Sciatic nerve (tissue), 2 donors: ENCODE measurements around the gene PSMC2. TPM values are rescaled to one million over a fixed set of nuclear protein-coding genes. Genes with fewer than 3 reads are reported as not detected.
"Not testable (repeated sequence)": the region's sequence is repeated elsewhere in the genome, so short reads cannot be mapped to it uniquely, and the experiment has no call there.

Experiments
- ATAC-seq: fragments of 200-7000 bp; cut with Tn5 transposase; one replicate; pipeline ENCODE4 v1.9.1; 2020; ENCODE audit warnings: mild to moderate bottlenecking, moderate library complexity
- DNase-seq: peaks from one replicate; pipeline ENCODE4 v3.0.0-alpha.2; 2020; ENCODE audit warnings: low spot score
- intact Hi-C: fragments of 100-400 bp; cut with DNase I; formaldehyde crosslinking; loops from one replicate; pipeline ENCODE4 v1.14.2; 2022
- total RNA-seq: library from RNA; stranded (reverse); fragmentation: NEBNext Ultra II Directional; extraction: Animal tissue kit (Norgen Biotek cat#: 25700); gene quantifications from one replicate; pipeline ENCODE4 v1.2.1, GENCODE V29; 2021
- donor health status: DM: no; HTN: no; CAD: no.
- donor health status: DM: no; HTN: no; CAD: no.

Gene PSMC2
- total RNA-seq, 1 donor from 2014 or later, result 86.3 TPM

DNA sequence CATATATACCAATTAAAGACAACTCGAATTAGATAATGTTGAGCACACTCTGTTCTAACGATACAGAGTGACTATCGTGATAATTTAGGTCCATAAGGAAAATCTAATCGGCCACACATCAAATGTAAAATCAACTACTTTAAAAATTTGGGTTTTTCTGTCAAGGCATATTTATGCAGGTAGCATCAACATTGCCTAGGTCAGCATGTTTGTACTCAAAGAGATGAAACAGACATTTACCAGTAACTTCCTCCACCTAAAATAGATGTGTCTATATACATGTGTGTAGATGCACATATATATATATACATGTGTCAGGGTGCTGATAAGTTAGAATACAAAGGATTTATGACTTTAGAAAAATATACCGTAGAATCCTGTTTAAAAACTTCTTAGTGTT, 22.0 kb downstream of the PSMC2 start:
- DNase-seq, result no peak
- no peak for ATAC-seq
- intact Hi-C loops, result no loop called here

DNA sequence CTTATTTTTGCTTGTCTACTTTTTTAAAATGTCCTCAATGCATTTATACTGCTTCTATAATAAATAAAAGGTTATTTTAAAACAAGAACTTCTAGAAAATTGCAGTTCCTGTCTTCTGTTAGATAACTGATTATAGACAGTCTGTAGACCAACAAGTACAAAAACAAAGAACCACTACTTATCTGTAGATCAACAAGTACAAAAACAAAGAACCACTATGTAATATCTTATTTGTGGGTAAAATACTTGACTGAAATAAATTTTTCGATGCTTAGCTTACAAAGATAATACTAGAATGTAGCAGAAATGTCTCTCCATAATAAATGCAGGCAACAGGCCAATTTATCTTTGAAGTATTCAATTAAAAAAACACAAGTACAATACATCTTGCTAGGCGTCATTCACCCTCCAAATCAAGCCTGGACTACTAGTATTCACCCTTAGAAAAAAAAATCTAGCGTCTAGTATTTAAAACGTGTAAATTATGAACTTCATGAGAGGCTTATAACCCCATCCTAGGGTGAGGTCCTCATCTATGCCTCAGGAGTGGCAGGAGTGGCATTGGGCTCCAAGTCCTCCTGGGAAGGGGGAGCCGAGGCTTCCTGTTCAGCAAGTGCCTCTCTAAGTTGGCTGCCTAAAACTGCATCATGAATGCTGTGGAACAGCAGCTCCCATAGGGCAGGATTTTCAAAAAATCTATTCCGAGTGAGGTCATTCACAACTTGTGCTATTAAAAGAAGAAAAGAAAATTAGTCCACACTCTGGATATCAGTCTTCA, 26.6 kb downstream of the PSMC2 start:
- intact Hi-C loops, result no loop called here

DNA sequence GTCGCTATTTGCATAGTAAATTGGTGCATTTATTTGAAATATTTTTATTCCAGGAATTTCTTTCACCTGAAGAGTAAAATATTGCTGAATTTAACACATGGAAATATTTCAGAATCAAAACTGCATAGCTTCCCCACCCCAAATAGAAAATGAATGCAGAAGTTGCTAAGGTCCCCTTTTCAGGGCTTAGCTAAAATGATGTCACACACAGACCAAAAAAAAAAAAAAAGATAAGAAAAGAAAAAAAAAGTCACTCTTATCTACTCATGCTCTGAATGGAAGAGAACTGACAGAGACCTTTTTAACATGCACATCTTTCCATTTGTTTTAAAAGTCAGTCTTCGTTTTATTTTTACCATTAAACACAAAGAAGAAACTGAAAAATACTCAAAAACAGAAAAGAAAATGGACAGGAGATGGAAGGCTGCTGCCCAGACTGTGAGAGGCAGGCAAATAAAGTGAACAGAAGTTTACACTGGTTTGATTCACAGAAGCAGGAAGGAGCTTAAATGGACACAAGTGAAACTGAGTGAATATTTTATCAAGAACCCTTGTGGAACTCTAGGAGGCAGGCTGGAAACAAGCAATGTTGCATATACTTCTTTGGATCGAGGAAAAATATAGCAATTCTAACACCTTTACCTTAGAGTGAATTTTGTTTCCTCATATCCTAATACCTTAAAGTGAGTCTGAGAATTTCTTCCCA, 32.0 kb downstream of the PSMC2 start:
- no peak for DNase-seq
- ATAC-seq, result no peak
- intact Hi-C loops, result no loop called here

More for the DNA sequence above, 26.6 kb downstream of the PSMC2 start:
- no peak for ATAC-seq
- DNase-seq, result no peak

DNA sequence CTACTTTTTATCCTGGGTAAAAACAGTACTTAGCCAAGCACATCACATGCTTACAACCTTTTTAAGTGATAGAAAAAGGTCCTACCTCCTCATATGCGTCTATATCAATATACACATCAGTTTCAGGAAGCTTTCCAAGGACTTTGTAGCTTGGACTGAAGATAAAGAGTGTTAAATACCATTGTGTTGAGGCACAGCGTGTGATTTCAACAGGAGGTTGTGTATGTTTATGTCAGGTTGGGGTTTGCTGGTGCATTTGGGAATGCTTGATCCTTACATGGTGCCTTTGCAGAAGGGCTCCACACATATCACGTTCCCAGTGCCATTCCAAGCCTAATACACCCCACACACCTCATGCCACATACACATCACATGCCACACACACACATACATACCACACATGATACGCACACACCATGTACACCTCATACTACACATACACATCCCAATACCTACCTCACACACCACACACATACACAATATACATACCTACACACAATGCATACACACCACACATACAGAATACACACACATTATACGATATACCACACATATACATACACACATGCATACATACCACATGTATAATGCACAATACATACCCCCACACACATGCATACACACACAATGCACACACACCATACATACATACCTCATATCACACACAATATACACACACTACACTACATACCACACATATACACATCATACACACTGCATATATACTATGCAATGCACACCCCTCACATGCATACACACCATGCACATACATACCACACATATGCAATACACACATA, 33.1 kb downstream of the PSMC2 start:
- ATAC-seq (no peak), DNase-seq (no peak)
- intact Hi-C loops, result no loop called here

DNA sequence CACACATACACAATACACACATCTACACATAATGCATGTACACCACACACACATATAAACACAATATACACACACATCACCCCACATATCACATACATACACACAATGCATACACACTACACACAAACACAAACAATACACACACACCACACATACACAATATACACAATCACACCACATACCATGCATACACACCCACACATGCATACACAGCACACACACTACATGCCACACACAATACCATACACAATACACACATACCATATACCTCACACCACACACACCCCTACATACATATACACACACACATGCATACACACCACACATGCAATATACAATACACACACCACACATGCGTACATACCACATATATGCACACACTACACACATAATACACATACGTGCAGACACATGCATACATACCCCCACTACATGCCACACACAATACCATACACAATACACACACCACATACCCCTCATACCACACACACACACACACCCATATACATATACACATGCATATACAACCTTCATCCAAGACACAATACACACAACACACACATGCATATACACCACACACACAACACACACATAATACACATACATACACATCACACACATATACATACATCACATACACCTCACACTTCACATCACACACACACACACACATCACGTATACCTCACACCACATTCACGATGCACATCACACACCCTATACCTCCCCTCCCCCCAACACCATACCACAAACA, 34.0 kb downstream of the PSMC2 start:
- intact Hi-C loops, result no loop called here
- DNase-seq (no peak), ATAC-seq (no peak)

DNA sequence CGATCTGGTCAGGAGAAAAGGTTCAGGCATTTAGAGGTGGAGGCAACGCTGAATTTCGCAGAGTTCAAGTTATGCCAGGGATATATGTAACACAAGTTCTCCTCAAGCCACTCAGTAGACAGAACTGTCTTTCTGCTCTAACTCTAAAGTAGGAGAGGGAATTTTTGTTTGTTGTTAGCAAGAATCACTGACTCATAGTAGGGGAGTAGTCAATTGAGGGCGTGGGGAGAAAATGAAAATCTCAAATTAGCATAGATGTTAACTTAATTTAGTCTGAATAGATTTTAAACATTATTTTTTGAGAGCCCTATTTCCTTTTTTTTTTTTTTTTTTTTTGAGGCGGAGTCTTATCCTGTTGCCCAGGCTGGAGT, 34.6 kb downstream of the PSMC2 start:
- DNase-seq, result no peak
- no peak for ATAC-seq
- intact Hi-C loops, result no loop called here

DNA sequence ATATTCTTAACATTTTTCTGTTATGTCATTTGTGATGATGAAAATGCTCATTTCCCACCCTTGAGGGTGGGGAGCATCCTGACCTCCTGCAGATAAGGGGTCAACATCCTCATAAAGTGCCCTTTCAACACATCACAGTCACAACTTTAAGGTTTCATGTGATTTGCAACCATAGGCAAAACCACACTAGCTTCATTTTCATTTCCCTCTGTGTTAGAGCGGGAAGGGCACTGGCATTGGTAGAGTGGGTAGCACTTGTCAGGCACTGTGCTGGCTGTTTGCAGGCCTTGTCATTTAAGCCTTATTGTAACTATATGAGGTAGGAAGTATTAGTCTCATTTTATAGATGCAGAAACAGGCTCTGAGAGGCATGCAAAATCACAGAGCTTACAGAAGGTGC, 39.8 kb downstream of the PSMC2 start:
- ATAC-seq (no peak), DNase-seq (no peak)
- intact Hi-C loops, result no loop called here

DNA sequence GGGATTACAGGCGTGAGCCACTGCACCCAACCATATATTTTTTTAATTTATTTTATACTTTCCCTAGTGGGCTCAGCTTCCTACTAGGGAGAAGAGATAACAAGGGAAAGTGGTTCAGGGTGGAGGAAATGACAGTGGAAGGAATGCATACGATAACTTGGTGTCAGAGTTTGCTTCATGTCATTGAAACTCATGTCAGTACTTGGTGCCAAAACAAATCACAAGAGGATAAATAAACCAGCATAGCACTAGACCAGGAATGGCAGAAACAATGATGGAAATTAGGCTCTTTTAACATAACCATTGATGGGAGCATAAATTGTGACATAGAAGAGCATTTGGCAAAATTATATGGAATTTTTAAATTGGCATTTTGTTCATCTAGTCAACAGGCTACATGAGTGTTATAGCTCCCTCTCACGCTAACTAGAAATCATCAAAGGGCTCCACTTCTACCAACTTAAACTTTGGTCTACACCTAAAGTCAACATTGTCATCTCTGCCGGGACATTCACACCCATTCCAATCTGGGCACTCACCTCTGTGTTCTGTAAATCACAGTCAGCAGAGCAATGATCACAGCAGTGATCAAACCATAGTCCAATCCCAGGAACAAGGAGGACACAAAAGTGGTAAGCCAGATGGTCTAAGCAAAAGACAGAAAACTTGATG, 41.2 kb downstream of the PSMC2 start:
- intact Hi-C loops, result no loop called here
- no peak for ATAC-seq
- DNase-seq, result no peak

DNA sequence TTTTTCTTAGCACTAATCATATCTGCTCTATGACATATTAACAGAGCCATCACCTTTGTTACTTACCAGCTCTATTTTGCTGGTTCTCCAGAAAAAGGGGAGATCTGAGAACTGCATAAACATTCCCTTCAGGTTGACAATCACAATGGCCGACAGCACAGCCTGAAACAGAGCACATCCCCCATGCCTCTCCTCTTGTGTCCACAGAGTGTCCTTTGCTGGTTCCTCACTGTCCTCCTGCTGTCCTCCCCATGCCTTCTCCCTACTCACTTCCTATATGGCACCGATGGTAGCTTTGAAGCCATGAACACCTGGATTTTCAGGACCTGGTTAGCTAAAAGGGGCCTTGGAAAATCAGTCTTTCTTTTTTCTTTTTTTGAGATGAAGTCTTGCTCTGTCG, 41.8 kb downstream of the PSMC2 start:
- intact Hi-C loops, result no loop called here
- DNase-seq (no peak), ATAC-seq (no peak)

DNA sequence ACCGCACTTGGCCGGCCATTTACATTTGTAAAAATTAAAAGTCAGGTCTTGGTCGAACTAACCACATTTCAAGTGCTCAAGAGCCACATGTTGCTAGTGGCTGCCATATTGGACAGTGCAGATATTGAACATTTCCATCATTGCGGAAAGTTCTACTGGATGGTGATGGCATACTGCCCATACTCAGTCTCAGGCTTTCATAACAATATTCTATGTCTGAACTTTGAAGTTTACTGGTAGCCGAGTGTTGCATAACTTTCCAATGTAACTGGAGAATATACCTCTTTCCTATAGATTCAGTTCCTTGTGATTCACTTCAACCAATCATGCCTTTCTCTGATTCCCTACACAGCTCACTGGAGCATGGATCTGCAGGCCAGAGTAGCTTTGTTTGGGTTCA, 43.7 kb downstream of the PSMC2 start:
- no peak for DNase-seq
- intact Hi-C loops, result no loop called here
- ATAC-seq, result no peak

DNA sequence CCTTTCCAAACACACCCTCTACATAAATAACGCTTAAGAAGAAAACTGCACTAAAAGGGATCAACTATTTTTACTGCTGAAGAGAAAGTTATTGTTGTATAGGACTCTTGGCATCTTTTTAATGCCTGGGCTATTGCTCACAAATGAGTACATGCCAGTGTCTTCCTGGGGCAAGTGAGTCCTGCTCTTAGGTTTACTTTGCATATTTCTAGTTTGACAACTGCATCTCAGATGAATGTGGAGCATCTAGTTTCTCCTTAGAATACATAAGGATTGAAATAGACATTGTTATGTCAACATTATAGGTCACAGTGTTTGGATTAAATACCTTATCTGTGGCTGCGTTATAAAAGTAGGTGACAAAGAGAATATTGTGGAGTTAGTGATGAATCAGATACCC, 44.5 kb downstream of the PSMC2 start:
- DNase-seq (no peak), ATAC-seq (no peak)
- intact Hi-C loops, result no loop called here

DNA sequence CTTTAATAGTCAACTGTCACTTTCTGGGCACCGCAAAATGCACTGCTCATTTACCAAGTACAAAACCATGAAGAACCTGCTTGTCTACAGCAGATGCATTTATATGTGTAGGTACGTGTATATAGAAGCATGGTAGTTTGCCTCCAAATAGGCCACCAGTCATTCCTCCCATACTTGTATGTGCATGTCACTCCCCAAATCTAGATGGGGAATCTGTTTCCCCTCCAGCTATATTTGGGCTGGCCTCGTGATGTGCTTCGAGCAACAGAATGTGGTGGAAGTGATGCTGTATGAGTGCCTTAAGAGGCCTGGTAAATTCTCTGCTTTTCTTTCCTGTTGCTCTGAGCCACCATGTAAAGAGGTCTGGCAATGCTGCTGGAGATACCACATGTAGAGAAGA, 47.1 kb downstream of the PSMC2 start:
- intact Hi-C loops, result no loop called here
- DNase-seq (no peak), ATAC-seq (no peak)

DNA sequence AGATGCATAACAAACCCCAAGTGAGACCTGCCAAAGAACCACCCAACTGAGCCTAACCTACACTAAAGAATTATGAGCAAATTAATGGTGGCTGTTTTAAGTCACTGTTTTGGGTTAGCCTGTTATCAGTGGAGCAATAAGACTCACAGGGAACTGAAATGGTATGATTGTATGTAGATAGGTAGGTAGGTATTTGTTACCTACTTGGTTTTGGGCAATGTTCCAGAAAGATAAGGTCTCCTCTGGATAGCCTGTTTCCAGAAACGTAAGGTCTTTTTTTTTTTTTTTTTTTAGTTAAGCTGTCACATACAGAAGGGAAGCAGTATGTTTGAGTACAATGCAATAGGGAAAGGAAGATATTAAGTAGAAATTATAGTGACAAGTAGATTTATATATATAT, 47.6 kb downstream of the PSMC2 start:
- ATAC-seq (no peak), DNase-seq (no peak)
- intact Hi-C loops, result no loop called here

DNA sequence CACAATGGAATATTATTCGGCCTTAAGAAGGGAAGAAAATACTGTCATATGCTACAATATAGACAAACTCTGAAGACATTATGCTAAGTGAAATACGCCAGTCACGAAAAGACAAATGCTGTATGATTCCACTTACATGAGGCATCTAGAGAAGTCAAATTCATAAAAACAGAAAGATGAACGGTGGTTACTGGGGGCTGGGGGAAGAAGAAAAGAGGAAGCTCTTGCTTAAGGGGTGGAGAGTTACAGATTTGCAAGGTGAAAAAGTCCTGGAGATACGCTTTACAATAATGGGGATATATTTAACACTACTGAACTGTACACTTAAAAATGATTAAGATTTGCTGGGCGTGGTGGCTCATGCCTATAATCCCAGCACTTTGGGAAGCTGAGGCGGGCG, 49.0 kb downstream of the PSMC2 start:
- ATAC-seq (no peak), DNase-seq (no peak)
- intact Hi-C loops, result no loop called here

DNA sequence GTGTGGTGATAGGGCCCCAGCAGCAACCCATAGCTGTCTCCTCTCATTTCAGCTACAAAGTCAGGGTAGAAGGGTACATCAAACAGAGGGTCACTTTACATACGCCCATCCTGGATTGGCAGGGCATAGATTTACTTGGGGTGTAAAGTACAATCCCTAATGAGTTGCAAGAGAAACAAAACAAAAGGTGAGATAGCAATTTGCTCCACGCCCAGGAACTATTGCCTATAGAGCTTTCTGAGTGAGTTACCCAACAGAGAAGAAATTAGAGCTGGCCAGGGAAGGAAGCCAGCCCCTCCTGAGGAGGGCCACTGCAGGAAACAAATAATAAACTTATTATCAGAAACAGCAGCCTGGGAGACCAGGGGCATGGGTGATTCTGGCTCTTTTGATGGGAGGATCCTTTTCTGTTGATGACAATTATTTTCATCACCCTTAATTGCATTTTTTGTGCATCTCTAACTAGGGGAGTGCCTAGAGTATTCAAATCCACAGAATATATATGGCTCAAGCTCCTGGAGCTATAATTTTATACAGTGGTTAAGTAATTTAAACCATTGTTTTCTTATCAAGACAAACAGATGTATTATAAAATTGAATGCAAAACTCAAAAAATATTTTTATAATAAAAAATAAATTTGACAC, 51.2 kb downstream of the PSMC2 start:
- no peak for DNase-seq
- intact Hi-C loops, result no loop called here
- no peak for ATAC-seq

DNA sequence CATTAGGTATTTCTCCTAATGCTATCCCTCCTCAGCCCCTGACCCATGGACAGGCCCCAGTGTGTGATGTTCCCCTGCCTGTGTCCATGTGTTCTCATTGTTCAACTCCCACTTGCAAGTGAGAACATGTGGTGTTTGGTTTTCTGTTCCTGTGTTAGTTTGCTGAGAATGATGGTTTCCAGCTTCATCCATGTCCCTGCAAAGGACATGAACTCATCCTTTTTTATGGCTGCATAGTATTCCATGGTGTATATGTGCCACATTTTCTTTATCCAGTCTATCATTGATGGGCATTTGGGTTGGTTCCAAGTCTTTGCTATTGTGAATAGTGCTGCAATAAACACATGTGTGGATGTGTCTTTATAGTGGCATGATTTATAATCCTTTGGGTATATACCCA, 52.2 kb downstream of the PSMC2 start:
- ATAC-seq, DNase-seq, intact Hi-C loops: not testable (repeated sequence)

DNA sequence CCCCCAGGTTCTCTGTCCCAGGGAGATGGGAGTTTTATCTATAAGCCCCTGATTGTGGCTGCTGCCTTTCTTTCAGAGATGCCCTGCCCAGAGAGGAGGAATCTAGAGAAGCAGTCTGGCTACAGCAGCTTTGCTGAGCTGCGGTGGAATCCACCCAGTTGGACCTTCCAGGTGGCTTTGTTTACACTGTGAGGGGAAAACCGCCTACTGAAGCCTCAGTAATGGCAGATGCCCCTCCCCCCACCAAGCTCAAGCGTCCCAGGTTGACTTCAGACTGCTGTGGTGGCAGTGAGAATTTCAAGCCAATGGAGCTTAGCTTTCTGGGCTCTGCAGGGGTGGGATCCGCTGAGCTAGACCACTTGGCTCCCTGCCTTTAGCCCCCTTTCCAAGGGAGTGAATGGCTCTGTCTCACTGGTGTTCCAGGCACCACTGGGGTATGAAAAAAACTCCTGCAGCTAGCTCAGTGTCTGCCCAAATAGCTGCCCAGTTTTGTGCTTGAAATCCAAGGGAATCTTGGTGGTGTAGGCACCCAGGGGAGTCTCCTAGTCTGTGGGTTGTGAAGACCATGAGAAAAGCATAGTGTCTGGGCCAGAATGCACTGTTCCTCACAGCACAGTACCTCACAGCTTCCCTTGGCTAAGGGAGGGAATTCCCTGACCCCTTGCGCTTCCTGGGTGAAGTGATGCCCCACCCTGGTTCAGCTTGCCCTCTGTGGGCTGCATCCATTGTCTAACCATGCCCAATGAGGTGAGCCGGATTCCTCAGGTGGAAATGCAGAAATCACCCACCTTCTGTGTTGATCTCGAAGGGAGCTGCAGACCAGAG, 58.6 kb downstream of the PSMC2 start:
- intact Hi-C loops, ATAC-seq, DNase-seq: not testable (repeated sequence)

DNA sequence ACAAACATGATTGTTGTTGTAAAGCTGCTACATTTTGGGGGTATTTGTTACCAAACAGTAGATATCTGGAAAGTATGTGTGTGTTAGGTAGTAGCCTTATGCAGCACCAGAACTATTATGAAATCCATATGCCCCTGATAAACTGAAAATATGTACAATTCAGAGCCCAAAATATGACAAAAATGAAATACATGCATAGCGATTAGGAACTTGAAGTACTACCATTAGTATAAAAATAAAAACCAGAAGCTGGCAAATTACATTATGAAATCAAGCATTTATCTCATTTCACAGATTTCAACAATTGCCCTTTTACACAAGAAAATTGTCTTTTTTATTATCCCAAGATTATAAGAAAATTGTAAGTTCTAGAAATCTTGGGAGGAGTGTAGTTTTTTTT, 64.7 kb downstream of the PSMC2 start:
- DNase-seq (no peak), ATAC-seq (no peak)
- intact Hi-C loops, result no loop called here
